ENCODE data around the gene IL21R. TPM values are rescaled to one million over a fixed set of nuclear protein-coding genes. Genes with fewer than 3 reads are reported as not detected.

Gene IL21R
- total RNA-seq, 1 donor from 2014 or later = 0.40 TPM

- no peak overlapping the region for H3K27ac Mint-ChIP-seq (ENCODE audit: unreplicated experiment)
- no peaks in the 10 kb centered on the region for H3K9me3 Mint-ChIP-seq (ENCODE audit: unreplicated experiment)
- DNase-seq (ENCODE audit: extremely low spot score, unreplicated experiment) = no peak
- no peak for TF ChIP-seq CTCF (IDR thresholded peaks at IDR 0.05)
- H3K36me3 Mint-ChIP-seq (ENCODE audit: unreplicated experiment) = no peaks in the 10 kb centered on the region
- no peaks in the 10 kb centered on the region for H3K4me1 Mint-ChIP-seq (ENCODE audit: unreplicated experiment)
- no peak overlapping the region for H3K4me3 Mint-ChIP-seq (ENCODE audit: unreplicated experiment)
- no peaks in the 10 kb centered on the region for H3K27me3 Mint-ChIP-seq (ENCODE audit: unreplicated experiment)
These were observed 45.3 kb downstream of the IL21R start for GRCh38 chr16:27447301-27447700.

GRCh38 chr16:27448532-27449433 is 46.8 kb downstream of the IL21R start:
- no peak overlapping the region for H3K27ac Mint-ChIP-seq (ENCODE audit: unreplicated experiment)
- no peak for DNase-seq (ENCODE audit: extremely low spot score, unreplicated experiment)
- TF ChIP-seq CTCF (IDR thresholded peaks at IDR 0.05) = no peak
- no peaks in the 10 kb centered on the region for H3K4me1 Mint-ChIP-seq (ENCODE audit: unreplicated experiment)
- no peaks in the 10 kb centered on the region for H3K27me3 Mint-ChIP-seq (ENCODE audit: unreplicated experiment)
- H3K36me3 Mint-ChIP-seq (ENCODE audit: unreplicated experiment) = no peaks in the 10 kb centered on the region
- H3K9me3 Mint-ChIP-seq (ENCODE audit: unreplicated experiment) = no peaks in the 10 kb centered on the region
- no peak overlapping the region for H3K4me3 Mint-ChIP-seq (ENCODE audit: unreplicated experiment)

DNA sequence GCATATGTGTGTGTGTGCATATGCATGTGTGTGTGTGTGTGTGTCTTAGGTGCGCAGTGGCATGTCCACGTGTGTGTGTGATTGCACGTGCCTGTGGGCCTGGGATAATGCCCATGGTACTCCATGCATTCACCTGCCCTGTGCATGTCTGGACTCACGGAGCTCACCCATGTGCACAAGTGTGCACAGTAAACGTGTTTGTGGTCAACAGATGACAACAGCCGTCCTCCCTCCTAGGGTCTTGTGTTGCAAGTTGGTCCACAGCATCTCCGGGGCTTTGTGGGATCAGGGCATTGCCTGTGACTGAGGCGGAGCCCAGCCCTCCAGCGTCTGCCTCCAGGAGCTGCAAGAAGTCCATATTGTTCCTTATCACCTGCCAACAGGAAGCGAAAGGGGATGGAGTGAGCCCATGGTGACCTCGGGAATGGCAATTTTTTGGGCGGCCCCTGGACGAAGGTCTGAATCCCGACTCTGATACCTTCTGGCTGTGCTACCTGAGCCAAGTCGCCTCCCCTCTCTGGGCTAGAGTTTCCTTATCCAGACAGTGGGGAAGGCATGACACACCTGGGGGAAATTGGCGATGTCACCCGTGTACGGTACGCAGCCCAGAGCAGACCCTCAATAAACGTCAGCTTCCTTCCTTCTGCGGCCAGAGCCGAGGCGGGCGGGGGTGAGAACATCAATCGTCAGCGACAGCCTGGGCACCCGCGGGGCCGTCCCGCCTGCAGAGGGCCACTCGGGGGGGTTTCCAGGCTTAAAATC is 47.6 kb downstream of the IL21R start:
- Mint-ChIP-seq H3K9me3 (ENCODE audit: unreplicated experiment) (no peaks in the 10 kb centered on the region), H3K27ac (ENCODE audit: unreplicated experiment) (no peak overlapping the region)
- DNase-seq (ENCODE audit: extremely low spot score, unreplicated experiment) = no peak

GRCh38 chr16:27450196-27450549 is 48.2 kb downstream of the IL21R start:
- no peaks in the 10 kb centered on the region for H3K9me3 Mint-ChIP-seq (ENCODE audit: unreplicated experiment)
- no peaks in the 10 kb centered on the region for H3K36me3 Mint-ChIP-seq (ENCODE audit: unreplicated experiment)
- no peak overlapping the region for H3K4me3 Mint-ChIP-seq (ENCODE audit: unreplicated experiment)
- DNase-seq (ENCODE audit: extremely low spot score, unreplicated experiment) = no peak
- no peaks in the 10 kb centered on the region for H3K4me1 Mint-ChIP-seq (ENCODE audit: unreplicated experiment)
- no peaks in the 10 kb centered on the region for H3K27me3 Mint-ChIP-seq (ENCODE audit: unreplicated experiment)
- H3K27ac Mint-ChIP-seq (ENCODE audit: unreplicated experiment) = no peak overlapping the region
- TF ChIP-seq CTCF (IDR thresholded peaks at IDR 0.05) = no peak

More for the DNA sequence above, 47.6 kb downstream of the IL21R start:
- H3K27me3 Mint-ChIP-seq (ENCODE audit: unreplicated experiment) = no peaks in the 10 kb centered on the region
- H3K4me3 Mint-ChIP-seq (ENCODE audit: unreplicated experiment) = no peak overlapping the region
- H3K36me3 Mint-ChIP-seq (ENCODE audit: unreplicated experiment) = no peaks in the 10 kb centered on the region
- H3K4me1 Mint-ChIP-seq (ENCODE audit: unreplicated experiment) = no peaks in the 10 kb centered on the region
- TF ChIP-seq CTCF (IDR thresholded peaks at IDR 0.05) = no peak
